ENCODE results near the gene XRCC5. TPM values are rescaled to one million over a fixed set of nuclear protein-coding genes. Genes with fewer than 3 reads are reported as not detected.

Gene XRCC5
- total RNA-seq, 1 experiment from 2014 or later = 290 TPM

DNA sequence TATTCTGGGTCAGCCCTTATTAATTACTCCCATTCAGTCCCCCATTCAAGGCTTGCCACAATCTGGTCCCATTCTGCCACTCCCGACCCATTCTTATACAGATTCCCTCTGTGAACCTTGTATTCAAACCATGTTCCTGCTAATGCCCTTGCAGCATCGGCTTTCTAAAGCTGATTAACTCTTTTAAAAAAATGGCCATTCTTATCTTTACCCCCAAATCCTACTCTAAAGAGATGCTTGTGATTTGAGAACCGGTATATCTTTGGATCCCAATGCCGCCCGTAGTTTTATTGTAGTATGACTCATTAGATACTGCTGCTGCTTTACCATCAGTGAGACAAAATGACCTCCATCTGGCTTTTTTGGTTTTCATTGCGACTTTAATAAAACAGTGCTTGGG is 72.2 kb downstream of the XRCC5 start:
- Histone ChIP-seq H3K4me3 (ENCODE audit: low read length) (no peak overlapping the region), H3K9ac (ENCODE audit: low read length) (no peak overlapping the region), H3K9me3 (ENCODE audit: low read length) (no peaks in the 10 kb centered on the region), H3K4me1 (ENCODE audit: insufficient read depth, low read length) (no peaks in the 10 kb centered on the region), H3K27ac (ENCODE audit: low read length) (no peak overlapping the region), H2AFZ (ENCODE audit: low read length) (no peak overlapping the region), H3K9me2 (replicated peaks; ENCODE audit: low read length) (no peaks in the 10 kb centered on the region), H3K79me2 (ENCODE audit: low read length) (peaks cover 53% of the 10 kb centered on the region), H3K36me3 (ENCODE audit: low read depth, low read length) (peaks cover 52% of the 10 kb centered on the region), H4K20me1 (ENCODE audit: low read length) (0 out of 2 replicates have a peak, but pooled peaks cover 4% of the 10 kb centered on the region), H3F3A (ENCODE audit: low read length, unreplicated experiment) (no peaks in the 10 kb centered on the region), H3K4me2 (ENCODE audit: low read length) (no peak overlapping the region), H3K27me3 (ENCODE audit: low read length) (no peaks in the 10 kb centered on the region)
- POLR2A ChIA-PET (ENCODE audit: unreplicated experiment) = no interaction called here
- TF ChIP-seq EZH2 (IDR thresholded peaks at IDR 0.05; ENCODE audit: low read length, unreplicated experiment) (no peak), EZH2phosphoT487 (IDR thresholded peaks at IDR 0.05; ENCODE audit: borderline replicate concordance, low read length) (no peak)
- TF ChIP-seq, protein P1, sequence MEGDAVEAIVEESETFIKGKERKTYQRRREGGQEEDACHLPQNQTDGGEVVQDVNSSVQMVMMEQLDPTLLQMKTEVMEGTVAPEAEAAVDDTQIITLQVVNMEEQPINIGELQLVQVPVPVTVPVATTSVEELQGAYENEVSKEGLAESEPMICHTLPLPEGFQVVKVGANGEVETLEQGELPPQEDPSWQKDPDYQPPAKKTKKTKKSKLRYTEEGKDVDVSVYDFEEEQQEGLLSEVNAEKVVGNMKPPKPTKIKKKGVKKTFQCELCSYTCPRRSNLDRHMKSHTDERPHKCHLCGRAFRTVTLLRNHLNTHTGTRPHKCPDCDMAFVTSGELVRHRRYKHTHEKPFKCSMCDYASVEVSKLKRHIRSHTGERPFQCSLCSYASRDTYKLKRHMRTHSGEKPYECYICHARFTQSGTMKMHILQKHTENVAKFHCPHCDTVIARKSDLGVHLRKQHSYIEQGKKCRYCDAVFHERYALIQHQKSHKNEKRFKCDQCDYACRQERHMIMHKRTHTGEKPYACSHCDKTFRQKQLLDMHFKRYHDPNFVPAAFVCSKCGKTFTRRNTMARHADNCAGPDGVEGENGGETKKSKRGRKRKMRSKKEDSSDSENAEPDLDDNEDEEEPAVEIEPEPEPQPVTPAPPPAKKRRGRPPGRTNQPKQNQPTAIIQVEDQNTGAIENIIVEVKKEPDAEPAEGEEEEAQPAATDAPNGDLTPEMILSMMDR (conservative IDR thresholded peaks at IDR 0.05; ENCODE audit: low read depth, low read length) = no peak
- ATAC-seq (no peak), DNase-seq (no peak)
- intact Hi-C loops (cut with micrococcal nuclease) = no loop called here
- CTCF ChIA-PET = no interaction called here
- BruUV-seq (replicated peaks) = no TSS peak

- Histone ChIP-seq H2AFZ (ENCODE audit: low read length) (no peak overlapping the region), H3K4me3 (ENCODE audit: low read length) (no peak overlapping the region), H3K36me3 (ENCODE audit: low read depth, low read length) (peaks cover 50% of the 10 kb centered on the region), H3K4me2 (ENCODE audit: low read length) (no peak overlapping the region), H3K4me1 (ENCODE audit: insufficient read depth, low read length) (no peaks in the 10 kb centered on the region), H3K27ac (ENCODE audit: low read length) (no peak overlapping the region), H4K20me1 (ENCODE audit: low read length) (0 out of 2 replicates have a peak, but pooled peaks cover 4% of the 10 kb centered on the region), H3K79me2 (ENCODE audit: low read length) (peaks cover 53% of the 10 kb centered on the region), H3K9me3 (ENCODE audit: low read length) (no peaks in the 10 kb centered on the region), H3K9ac (ENCODE audit: low read length) (no peak overlapping the region), H3F3A (ENCODE audit: low read length, unreplicated experiment) (no peaks in the 10 kb centered on the region), H3K9me2 (replicated peaks; ENCODE audit: low read length) (no peaks in the 10 kb centered on the region), H3K27me3 (ENCODE audit: low read length) (no peaks in the 10 kb centered on the region)
- BruUV-seq (replicated peaks) = no TSS peak
- no peak for DNase-seq
- intact Hi-C loops (cut with micrococcal nuclease) = no loop called here
- no peak for ATAC-seq
- TF ChIP-seq, protein P1 (conservative IDR thresholded peaks at IDR 0.05; ENCODE audit: low read depth, low read length) = no peak
- no peak for TF ChIP-seq EZH2 (IDR thresholded peaks at IDR 0.05; ENCODE audit: low read length, unreplicated experiment)
- ChIA-PET CTCF (interaction anchor here (0.5 kb wide), 1 partner anchor 13 kb away, joined by 5 read pairs; no protein-coding TSS in a partner anchor), POLR2A (ENCODE audit: unreplicated experiment) (interaction anchor here (0.5 kb wide), 1 partner anchor 27 kb away, joined by 4 read pairs; no protein-coding TSS in a partner anchor)
Observed at GRCh38 chr2:216181953-216182461, 72.9 kb downstream of the XRCC5 start.

DNA sequence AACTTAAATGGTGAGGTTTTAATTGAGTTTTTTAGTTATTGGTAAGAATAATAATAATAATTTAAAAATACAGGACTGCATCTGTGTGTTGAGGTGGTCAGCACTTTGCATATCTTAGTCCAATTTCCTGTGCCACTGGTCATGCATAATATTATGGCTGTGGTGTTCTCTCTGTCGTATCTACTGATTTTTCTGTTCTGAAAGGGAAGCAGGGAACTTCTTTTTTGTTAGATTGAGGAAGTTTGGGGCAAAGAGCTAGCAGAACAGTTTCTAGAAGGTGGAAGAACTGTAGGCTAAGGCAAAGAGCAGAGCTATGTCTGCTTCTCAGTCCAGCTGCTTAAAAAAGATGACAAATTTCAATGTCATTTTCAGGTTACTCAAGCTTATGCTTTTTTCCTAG is 74.3 kb downstream of the XRCC5 start:
- CTCF ChIA-PET = no interaction called here
- 0 out of 2 replicates have a peak, but pooled peaks cover 1% of the 10 kb centered on the region for H3K4me1 ChIP-seq (ENCODE audit: insufficient read depth, low read length)
- peaks cover 46% of the 10 kb centered on the region for H3K36me3 ChIP-seq (ENCODE audit: low read depth, low read length)
- no peaks in the 10 kb centered on the region for H3K9me3 ChIP-seq (ENCODE audit: low read length)
- intact Hi-C loops (cut with micrococcal nuclease) = no loop called here
- H3K79me2 ChIP-seq (ENCODE audit: low read length) = peaks cover 58% of the 10 kb centered on the region
- no peak for ATAC-seq
- no peak overlapping the region for H3K9ac ChIP-seq (ENCODE audit: low read length)
- no peak overlapping the region for H3K4me3 ChIP-seq (ENCODE audit: low read length)
- no peaks in the 10 kb centered on the region for H3K27me3 ChIP-seq (ENCODE audit: low read length)
- H3K4me2 ChIP-seq (ENCODE audit: low read length) = no peak overlapping the region
- TF ChIP-seq, protein P1 (conservative IDR thresholded peaks at IDR 0.05; ENCODE audit: low read depth, low read length) = no peak
- no peak for TF ChIP-seq EZH2 (IDR thresholded peaks at IDR 0.05; ENCODE audit: low read length, unreplicated experiment)
- no peak for TF ChIP-seq EZH2phosphoT487 (IDR thresholded peaks at IDR 0.05; ENCODE audit: borderline replicate concordance, low read length)
- H3K9me2 ChIP-seq (replicated peaks; ENCODE audit: low read length) = no peaks in the 10 kb centered on the region
- DNase-seq = no peak
- H2AFZ ChIP-seq (ENCODE audit: low read length) = no peak overlapping the region
- BruUV-seq (replicated peaks) = no TSS peak
- no peaks in the 10 kb centered on the region for H3F3A ChIP-seq (ENCODE audit: low read length, unreplicated experiment)
- 0 out of 2 replicates have a peak, but pooled peaks cover 4% of the 10 kb centered on the region for H4K20me1 ChIP-seq (ENCODE audit: low read length)
- no peak overlapping the region for H3K27ac ChIP-seq (ENCODE audit: low read length)
- POLR2A ChIA-PET (ENCODE audit: unreplicated experiment) = no interaction called here

All from PC-3 (cell line).